Measurements from ENCODE around the gene CCDC57.
"Not testable (repeated sequence)": the region's sequence is repeated elsewhere in the genome, so short reads cannot be mapped to it uniquely, and the experiment has no call there.

Gene CCDC57

DNA sequence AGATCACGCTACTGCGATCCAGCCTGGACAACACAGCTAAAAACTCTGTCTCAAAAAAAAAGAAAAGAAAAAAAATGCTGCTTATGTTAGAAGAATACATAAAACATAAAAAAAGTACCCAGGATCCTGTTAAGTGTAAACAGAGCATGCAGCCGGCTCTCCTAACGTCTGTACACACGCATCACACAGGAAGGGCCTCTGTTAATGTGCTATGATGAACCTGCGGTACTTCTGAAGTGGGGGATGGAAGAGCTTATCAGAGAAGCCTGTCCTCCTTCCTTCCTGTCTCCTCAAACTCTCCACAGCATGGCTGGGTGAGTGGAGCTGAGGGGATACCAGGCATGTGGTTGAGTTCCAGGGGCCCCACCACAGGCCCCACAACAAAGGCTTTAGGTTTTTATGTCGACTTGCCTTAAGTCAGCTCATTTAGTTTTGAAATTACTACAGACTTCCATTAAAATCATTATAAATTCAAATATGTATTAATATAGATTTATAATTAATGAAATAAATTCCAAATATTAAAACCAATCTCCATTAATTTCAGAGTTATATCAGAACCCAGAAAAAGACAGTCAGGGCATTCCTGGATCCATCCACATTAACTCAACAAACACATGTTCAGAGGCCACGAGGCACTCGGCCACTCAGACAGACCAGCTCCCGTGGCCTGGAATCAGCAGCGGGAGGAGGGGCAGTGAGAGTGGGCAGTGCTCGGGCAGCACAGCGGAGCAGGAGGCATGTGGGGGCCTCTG is 11.7 kb downstream of the CCDC57 start:
- no peak for DNase-seq

DNA sequence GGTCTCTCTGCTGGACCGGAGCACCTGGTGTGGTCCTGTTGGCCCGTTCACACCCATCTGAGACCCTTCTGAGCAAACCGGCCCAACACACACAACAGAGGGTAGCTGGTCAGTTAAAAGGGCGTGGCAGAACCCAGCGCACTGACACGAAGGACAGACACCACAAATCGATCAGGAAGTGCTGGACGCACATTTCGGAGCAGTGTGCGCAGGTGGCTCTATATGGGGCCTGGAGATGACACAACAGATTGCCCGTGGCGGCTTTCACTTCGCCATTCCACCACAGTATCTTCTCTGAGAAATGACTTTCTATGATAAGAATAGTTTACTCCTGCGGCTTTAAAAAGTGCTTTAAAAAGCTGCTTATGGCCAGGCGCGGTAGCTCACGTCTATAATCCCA is 12.5 kb downstream of the CCDC57 start:
- no peak for DNase-seq

GRCh38 chr17:82199496-82199895 is 13.1 kb downstream of the CCDC57 start:
- no peak for DNase-seq

- DNase-seq = no peak
Observed at GRCh38 chr17:82198092-82198491, 14.6 kb downstream of the CCDC57 start.

GRCh38 chr17:82195675-82196672 is 16.7 kb downstream of the CCDC57 start:
- DNase-seq = no peak

- DNase-seq = no peak
Observed at GRCh38 chr17:82194765-82195164, 17.9 kb downstream of the CCDC57 start.

GRCh38 chr17:82193520-82194220 is 19.0 kb downstream of the CCDC57 start:
- no peak for DNase-seq

DNA sequence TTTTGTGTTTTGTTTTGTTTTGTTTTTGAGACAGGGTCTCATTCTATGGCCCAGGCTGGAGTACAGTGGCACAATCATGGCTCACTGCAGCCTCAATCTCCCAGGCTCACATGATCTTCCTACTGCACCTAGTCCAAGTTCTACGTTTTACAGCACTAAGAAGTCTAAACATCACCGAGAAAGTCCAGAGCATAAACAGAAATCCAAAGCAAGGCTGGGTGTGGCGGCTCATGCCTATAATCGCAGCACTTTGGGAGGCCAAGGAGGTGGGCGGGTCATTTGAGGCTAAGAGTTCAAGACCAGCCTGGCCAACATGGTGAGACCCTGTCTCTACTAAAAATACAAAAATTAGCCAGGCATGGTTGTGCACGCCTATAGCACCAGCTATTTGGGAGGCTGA is 19.6 kb downstream of the CCDC57 start:
- DNase-seq = not testable (repeated sequence)

- DNase-seq = no peak
Observed at GRCh38 chr17:82188001-82188961, 24.4 kb downstream of the CCDC57 start.

- DNase-seq = no peak
Observed at GRCh38 chr17:82187500-82187899, 25.1 kb downstream of the CCDC57 start.

- DNase-seq = no peak
Observed at GRCh38 chr17:82186221-82186620, 26.4 kb downstream of the CCDC57 start.

- no peak for DNase-seq
Observed at GRCh38 chr17:82184761-82185160, 27.9 kb downstream of the CCDC57 start.

DNA sequence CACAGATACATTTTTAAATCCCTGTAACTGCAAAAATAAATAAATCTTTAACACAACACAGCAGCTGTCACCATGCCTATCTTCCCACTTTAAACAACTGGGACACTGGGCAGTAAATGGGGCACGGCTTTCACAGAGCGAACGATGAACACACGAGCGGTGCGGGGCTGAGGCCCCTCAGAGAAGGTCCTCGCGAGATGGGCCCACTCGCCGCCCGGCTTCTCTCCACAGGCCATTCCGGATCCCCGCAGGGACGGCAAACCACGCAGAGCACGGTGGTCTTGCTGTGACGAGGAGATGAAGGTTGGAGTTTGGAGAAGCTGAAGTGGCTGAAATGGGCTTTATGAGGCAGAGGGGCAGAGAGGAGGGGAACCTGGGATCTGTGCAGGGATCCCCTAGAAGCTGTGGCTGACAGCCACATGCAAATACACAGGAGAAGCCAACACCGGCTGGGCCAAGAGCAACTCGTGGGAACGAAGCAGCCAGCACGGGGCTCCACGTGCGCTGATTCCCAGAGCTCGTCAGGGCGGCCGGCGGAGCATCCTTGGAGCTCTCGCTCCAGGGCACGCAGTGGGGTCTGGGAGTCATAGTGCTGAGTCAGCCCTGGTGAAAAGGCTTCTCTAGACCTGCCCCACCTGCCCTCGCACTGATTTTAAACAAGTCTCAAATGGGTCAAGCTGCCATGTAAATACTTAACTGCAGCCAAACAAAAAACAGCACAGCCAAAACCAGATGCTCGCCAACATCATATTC is 31.7 kb downstream of the CCDC57 start:
- DNase-seq = no peak

DNA sequence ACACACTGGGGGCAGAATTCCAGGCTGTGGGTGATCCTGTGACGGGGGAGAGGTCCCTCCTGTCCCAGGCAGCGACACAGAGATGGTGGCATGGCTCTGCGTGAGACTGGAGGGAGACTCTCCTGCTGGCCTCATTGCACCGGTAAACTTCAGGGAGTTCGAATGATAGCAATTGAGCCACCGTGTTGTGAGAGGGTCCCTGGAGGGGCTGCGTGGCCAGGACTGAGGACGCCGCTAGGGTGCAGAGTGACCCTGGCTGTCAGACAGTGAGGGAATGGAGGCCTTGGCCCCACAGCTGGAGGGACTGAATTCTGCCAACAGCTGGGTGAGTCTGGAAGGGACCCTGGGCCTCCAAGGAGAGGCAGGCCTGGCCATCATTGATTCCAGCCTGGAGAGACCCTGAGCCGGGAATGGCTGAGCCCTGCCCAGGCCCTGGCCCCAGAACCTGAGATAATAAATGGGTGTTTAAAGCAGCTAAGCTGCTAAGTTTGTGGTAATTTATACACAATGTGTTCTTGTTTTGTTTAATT is 32.6 kb downstream of the CCDC57 start:
- DNase-seq = no peak

DNA sequence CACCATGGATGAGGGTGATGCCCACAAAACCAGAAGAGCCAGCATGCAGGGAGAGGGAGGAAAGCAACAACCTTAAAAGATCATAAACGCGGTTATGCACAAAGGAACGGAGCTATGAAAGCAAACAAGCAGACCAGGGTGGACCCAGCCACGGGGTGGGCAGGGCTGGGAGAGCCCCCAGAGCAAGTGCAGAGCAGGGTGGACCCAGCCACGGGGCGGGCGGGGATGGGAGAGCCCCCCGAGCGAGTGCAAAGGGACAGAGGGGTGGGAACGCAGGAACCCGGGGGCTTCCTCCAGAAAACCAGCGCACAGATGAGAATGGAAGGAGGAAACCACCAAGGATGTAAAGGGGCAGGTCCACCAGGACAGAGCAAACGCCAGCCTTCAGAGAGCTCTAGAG is 33.2 kb downstream of the CCDC57 start:
- DNase-seq = no peak

DNA sequence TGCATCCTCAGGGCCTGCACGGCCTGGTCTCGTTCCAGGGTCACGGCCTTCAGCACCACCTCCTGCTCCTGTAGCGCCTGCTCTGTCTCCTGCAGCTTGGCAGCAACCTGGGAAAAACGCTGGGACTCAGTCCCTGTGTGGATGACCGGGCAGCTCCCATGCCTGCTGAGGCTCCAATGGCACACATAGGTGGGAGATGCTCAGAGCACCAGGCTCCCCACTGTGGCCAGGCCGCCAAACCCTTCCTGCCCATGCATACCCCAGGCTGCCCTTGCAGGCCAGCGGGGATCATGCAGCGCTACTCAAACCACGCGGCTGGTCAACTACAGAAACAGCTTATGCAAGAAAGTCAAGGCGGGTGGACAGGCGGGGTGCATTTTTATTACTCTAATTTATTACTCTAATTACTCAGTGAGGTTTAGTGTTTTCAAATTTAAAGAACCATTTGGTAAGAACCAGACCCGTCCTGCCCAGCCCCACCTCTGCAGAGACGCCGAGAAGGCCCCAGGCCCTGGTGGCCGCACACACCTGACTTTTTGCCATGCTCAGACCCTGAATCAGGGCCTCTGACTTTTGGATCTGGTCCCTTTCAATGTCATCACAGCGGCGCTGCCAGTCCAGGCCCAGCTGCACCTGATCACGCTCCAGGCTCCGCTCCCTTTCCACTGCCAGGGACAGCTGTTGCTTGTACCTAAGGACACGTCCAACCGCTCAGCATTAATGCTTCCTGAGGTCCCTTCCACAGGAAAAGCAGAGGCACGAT is 34.0 kb downstream of the CCDC57 start:
- DNase-seq = no peak

GRCh38 chr17:82177761-82178498 is 34.7 kb downstream of the CCDC57 start:
- no peak for DNase-seq

DNA sequence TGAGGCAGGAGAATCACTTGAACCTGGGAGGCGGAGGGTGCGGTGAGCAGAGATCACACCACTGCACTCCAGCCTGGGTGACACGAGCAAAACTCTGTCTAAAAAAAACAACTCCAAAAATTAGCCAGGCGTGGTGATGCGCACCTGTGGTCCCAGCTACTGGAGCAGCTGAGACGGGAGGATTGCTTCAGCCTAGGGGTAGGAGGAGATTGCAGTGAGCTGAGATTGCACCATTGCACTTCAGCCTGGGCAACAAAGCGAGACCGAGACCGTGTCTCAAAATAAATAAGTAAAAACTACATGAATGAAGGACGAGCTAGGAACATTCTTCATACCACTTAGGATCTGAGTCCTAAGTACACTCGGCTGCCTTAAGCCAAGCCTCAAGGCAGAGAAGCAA is 35.4 kb downstream of the CCDC57 start:
- no peak for DNase-seq

GRCh38 chr17:82175951-82176350 is 36.7 kb downstream of the CCDC57 start:
- DNase-seq = no peak

GRCh38 chr17:82175201-82175600 is 37.4 kb downstream of the CCDC57 start:
- DNase-seq = no peak
